OCI-LY7 (cell line): ENCODE measurements around the gene ZNF827. TPM values are rescaled to one million over a fixed set of nuclear protein-coding genes. Genes with fewer than 3 reads are reported as not detected.

Experiments used
- BruUV-seq: library from RNA; stranded (reverse); fragments of 400-500 nt; replicated peaks from 2 replicates; lab custom pipeline; 2021; lab: Mats Ljungman, UMichigan
- CTCF ChIA-PET: fragments of 300-600 bp; sonication (Branson Sonifier 250); formaldehyde crosslinking; loops from one replicate; lab custom pipeline; 2022; ENCODE audit warnings: antibody characterized with exemption; ENCODE audit not compliant: unreplicated experiment; lab: Charles Lee
- POLR2A ChIA-PET: fragments of 300-600 bp; sonication (Branson Sonifier 250); formaldehyde crosslinking; loops from one replicate; lab custom pipeline; 2022; ENCODE audit warnings: antibody characterized with exemption; lab: Charles Lee
- DNase-seq: peaks from one replicate; pipeline ENCODE4 v3.0.0-alpha.2; 2015; ENCODE audit warnings: low spot score
- H2AFZ ChIP-seq: fragments of 200-600 bp; sonication (generic), shearing (Covaris generic); 2 replicates; pipeline ENCODE4 v1.6.1; 2014; ENCODE audit warnings: mild to moderate bottlenecking, antibody characterized with exemption, low read length, moderate library complexity
- H3K27ac ChIP-seq: fragments of 200-600 bp; sonication (generic); 2 replicates; pipeline ENCODE4 v1.5.1; 2014; ENCODE audit warnings: mixed run types, low read depth, mild to moderate bottlenecking, moderate library complexity, low read length, inconsistent platforms; ENCODE audit not compliant: poor library complexity, severe bottlenecking
- H3K36me3 ChIP-seq: fragments of 200-600 bp; sonication (generic); 2 replicates; pipeline ENCODE4 v1.6.1; 2014; ENCODE audit warnings: mild to moderate bottlenecking, antibody characterized with exemption, low read length, moderate library complexity, mixed read lengths; ENCODE audit not compliant: insufficient read depth
- H3K4me1 ChIP-seq: fragments of 200-600 bp; sonication (generic); 2 replicates; pipeline ENCODE4 v1.5.1; 2014; ENCODE audit warnings: mild to moderate bottlenecking, low read length; ENCODE audit not compliant: insufficient read depth, poor library complexity, severe bottlenecking
- H3K4me2 ChIP-seq: fragments of 200-600 bp; sonication (generic); 2 replicates; pipeline ENCODE4 v1.6.1; 2014; ENCODE audit warnings: mild to moderate bottlenecking, low read length
- H3K4me3 ChIP-seq: fragments of 200-600 bp; sonication (generic); 2 replicates; pipeline ENCODE4 v1.5.1; 2014; ENCODE audit warnings: mild to moderate bottlenecking, low read depth, low read length; ENCODE audit not compliant: poor library complexity, severe bottlenecking
- H3K79me2 ChIP-seq: fragments of 200-600 bp; sonication (generic); 2 replicates; pipeline ENCODE4 v1.6.1; 2016; ENCODE audit warnings: low read depth, mild to moderate bottlenecking, low read length, moderate library complexity, mixed read lengths; ENCODE audit not compliant: insufficient read depth
- H3K9me2 ChIP-seq: fragments of 200-600 bp; sonication (generic); 2 replicates; pipeline ENCODE4 v1.6.1; 2016; ENCODE audit warnings: mild to moderate bottlenecking, low read length, mixed read lengths; ENCODE audit not compliant: insufficient read depth
- H3K9me3 ChIP-seq: fragments of 200-600 bp; sonication (generic); 2 replicates; pipeline ENCODE4 v1.6.1; 2014; ENCODE audit warnings: mild to moderate bottlenecking, mixed run types, low read length, mixed read lengths
- H4K20me1 ChIP-seq: fragments of 200-600 bp; sonication (generic); 2 replicates; pipeline ENCODE4 v1.6.1; 2014; ENCODE audit warnings: mild to moderate bottlenecking, antibody characterized with exemption, low read length, moderate library complexity, mixed read lengths; ENCODE audit not compliant: insufficient read depth
- CTCF ChIP-seq: fragments of 200-600 bp; sonication (generic); conservative IDR thresholded peaks from 2 replicates; pipeline ENCODE4 v1.5.1; 2014; ENCODE audit warnings: mild to moderate bottlenecking, antibody characterized with exemption, low read length, moderate library complexity, mixed read lengths
- EZH2phosphoT487 ChIP-seq: fragments of 200-600 bp; sonication (generic); IDR thresholded peaks from 2 replicates; pipeline ENCODE4 v1.6.1; 2018; ENCODE audit warnings: low read depth, borderline replicate concordance, mild to moderate bottlenecking, mixed run types, antibody characterized with exemption, low read length, moderate library complexity, mixed read lengths
- intact Hi-C: fragments of 100-400 bp; cut with micrococcal nuclease; formaldehyde crosslinking; loops from one replicate; pipeline ENCODE4 v1.10.0; 2022; ENCODE audit not compliant: unreplicated experiment
- total RNA-seq, 2 experiments: library from RNA; depleted of rRNA in 1 of 2; stranded (reverse); fragments of >200 nt in 1 of 2; shearing (Covaris generic) in 1 of 2; gene quantifications; 2 replicates each; pipeline ENCODE4 v1.2.3, GENCODE V29; 2014 to 2022

Gene ZNF827
- total RNA-seq, 2 experiments from 2014 or later, result 15.1 to 42.9 TPM

GRCh38 chr4:145722561-145722960 lies 216.1 kb downstream of the ZNF827 start:
- no peaks in the 10 kb centered on the region for H3K36me3 ChIP-seq
- no peaks in the 10 kb centered on the region for H3K79me2 ChIP-seq
- no peak for DNase-seq
- H3K27ac ChIP-seq, result no peak overlapping the region
- H3K4me3 ChIP-seq, result no peak overlapping the region
- no peaks in the 10 kb centered on the region for H3K9me3 ChIP-seq
- no peaks in the 10 kb centered on the region for H3K4me1 ChIP-seq
- intact Hi-C loops, result no loop called here
- POLR2A ChIA-PET, result no interaction called here
- no peak overlapping the region for H3K4me2 ChIP-seq
- TF ChIP-seq CTCF (no peak), EZH2phosphoT487 (no peak)
- no TSS peak for BruUV-seq
- H2AFZ ChIP-seq, result no peak overlapping the region
- no peaks in the 10 kb centered on the region for H4K20me1 ChIP-seq
- CTCF ChIA-PET, result no interaction called here
- H3K9me2 ChIP-seq, result no peaks in the 10 kb centered on the region

GRCh38 chr4:145720656-145721055 lies 218.0 kb downstream of the ZNF827 start:
- Histone ChIP-seq H3K4me3 (no peak overlapping the region), H4K20me1 (no peaks in the 10 kb centered on the region), H3K4me2 (no peak overlapping the region), H3K27ac (no peak overlapping the region), H3K9me2 (no peaks in the 10 kb centered on the region), H3K9me3 (no peaks in the 10 kb centered on the region), H3K4me1 (no peaks in the 10 kb centered on the region), H2AFZ (no peak overlapping the region), H3K79me2 (no peaks in the 10 kb centered on the region), H3K36me3 (no peaks in the 10 kb centered on the region)
- ChIA-PET POLR2A (interaction anchor here (0.7 kb wide), 1 partner anchor 75 kb away, joined by 5 read pairs; no protein-coding TSS in a partner anchor), CTCF (no interaction called here)
- intact Hi-C loops, result no loop called here
- no peak for DNase-seq
- BruUV-seq, result no TSS peak
- TF ChIP-seq EZH2phosphoT487 (no peak), CTCF (no peak)

GRCh38 chr4:145719752-145720624 lies 218.6 kb downstream of the ZNF827 start:
- DNase-seq, result no peak
- Histone ChIP-seq H3K27ac (no peak overlapping the region), H3K4me1 (no peaks in the 10 kb centered on the region), H3K36me3 (no peaks in the 10 kb centered on the region), H4K20me1 (no peaks in the 10 kb centered on the region), H2AFZ (no peak overlapping the region), H3K79me2 (no peaks in the 10 kb centered on the region), H3K4me2 (no peak overlapping the region), H3K9me3 (no peaks in the 10 kb centered on the region), H3K4me3 (no peak overlapping the region), H3K9me2 (no peaks in the 10 kb centered on the region)
- ChIA-PET POLR2A (interaction anchor here (0.5 kb wide), 1 partner anchor 1354 kb away, joined by 3 read pairs; no protein-coding TSS in a partner anchor), CTCF (no interaction called here)
- no TSS peak for BruUV-seq
- TF ChIP-seq CTCF, result no peak
- TF ChIP-seq EZH2phosphoT487, result no peak
- intact Hi-C loops, result no loop called here
